Muscle of leg (tissue), 11 donors: ENCODE results near the gene RAB33B. TPM values are rescaled to one million over a fixed set of nuclear protein-coding genes. Genes with fewer than 3 reads are reported as not detected.
"Not testable (repeated sequence)": the region's sequence is repeated elsewhere in the genome, so short reads cannot be mapped to it uniquely, and the experiment has no call there.

ENCODE experiments used
- DNase-seq: peaks from one replicate; pipeline ENCODE4 v3.0.0; 2013
- H3K27ac ChIP-seq: one replicate; pipeline ENCODE4 v1.5.1; 2013; ENCODE audit warnings: mild to moderate bottlenecking, low read length, control low read depth
- H3K27me3 ChIP-seq: one replicate; pipeline ENCODE4 v1.6.1; 2013; ENCODE audit warnings: low read length; ENCODE audit not compliant: control insufficient read depth, insufficient read depth
- H3K36me3 ChIP-seq: one replicate; pipeline ENCODE4 v1.6.1; 2013; ENCODE audit warnings: low read length; ENCODE audit not compliant: control insufficient read depth, insufficient read depth
- H3K4me1 ChIP-seq: one replicate; pipeline ENCODE4 v1.6.1; 2013; ENCODE audit warnings: low read length; ENCODE audit not compliant: control insufficient read depth, insufficient read depth
- H3K4me3 ChIP-seq: one replicate; pipeline ENCODE4 v1.5.1; 2013; ENCODE audit warnings: low read length, control low read depth
- H3K9me3 ChIP-seq: replicated peaks from 2 replicates; pipeline ENCODE4 v1.6.1; 2013; ENCODE audit warnings: low read depth, low read length; ENCODE audit not compliant: control insufficient read depth
- WGBS: methylation state at CpG from one replicate; pipeline ENCODE4 v1.1.5; 2013; ENCODE audit warnings: missing lambda C conversion rate; ENCODE audit not compliant: insufficient coverage; 5-methylcytosine and 5-hydroxymethylcytosine counted together
- polyA plus RNA-seq, 8 donors: library from polyadenylated mRNA; unstranded; fragments of 120-200 nt; gene quantifications; one replicate each; pipeline versions ENCODE4 v1.2.1 to v1.2.3, GENCODE V29; 2013; ENCODE audit warnings: inconsistent platforms in 1 of 8, low replicate concordance in 1 of 8; ENCODE audit not compliant: insufficient read length in 8 of 8, insufficient read depth in 1 of 8
- total RNA-seq: library from RNA; stranded (reverse); fragments of 120-200 nt; gene quantifications from one replicate; pipeline ENCODE4 v1.2.4, GENCODE V29; 2013

RAB33B gene
- total and polyA plus RNA-seq, 9 donors = 6.9 to 12.0 (median 9.4) TPM

DNA sequence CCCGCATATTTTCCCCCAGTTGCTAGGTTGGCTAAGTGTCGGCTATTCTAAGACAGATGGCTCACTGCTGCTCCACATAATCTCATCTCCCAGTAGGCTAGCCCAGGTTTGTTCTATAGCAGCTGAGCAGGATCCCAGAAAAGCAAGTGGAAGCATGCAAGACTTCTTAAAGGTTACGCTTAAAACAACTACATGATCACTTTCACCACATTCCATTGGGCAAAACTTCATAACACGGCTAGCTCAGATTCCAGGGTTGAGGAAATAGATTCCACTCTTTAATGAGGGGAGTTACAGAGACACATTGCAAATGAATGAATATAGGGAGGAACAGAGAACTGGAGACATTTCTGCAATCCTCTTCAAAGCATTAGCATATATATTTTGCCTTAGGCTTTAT, 12.9 kb upstream of the RAB33B start:
- no peak overlapping the region for H3K27ac ChIP-seq
- H3K9me3 ChIP-seq = peaks cover 55% of the 10 kb centered on the region
- H3K4me1 ChIP-seq = no peaks in the 10 kb centered on the region
- no peaks in the 10 kb centered on the region for H3K36me3 ChIP-seq
- no peaks in the 10 kb centered on the region for H3K27me3 ChIP-seq
- no peak for DNase-seq
- 100% methylated on average over 2 of the region's 4 CpGs for WGBS
- no peak overlapping the region for H3K4me3 ChIP-seq

DNA sequence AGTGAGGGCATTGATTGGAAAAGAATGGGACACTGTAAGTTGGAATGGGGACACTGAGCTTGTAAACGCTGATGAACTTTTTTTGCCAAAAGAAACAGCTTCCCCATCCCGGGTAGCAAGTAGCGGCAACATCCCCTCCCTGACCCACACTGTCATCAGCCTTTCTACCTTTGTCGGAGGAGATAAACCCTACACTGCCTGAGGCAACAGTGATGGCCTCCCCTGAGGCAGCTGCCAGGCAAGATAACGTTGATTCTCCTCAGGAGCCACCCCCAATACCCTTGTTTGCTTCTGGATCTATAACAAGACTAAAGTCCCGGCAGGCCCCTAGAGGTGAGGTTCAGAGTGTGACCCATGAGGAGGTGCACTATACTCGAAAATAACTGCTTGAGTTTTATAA, 10.3 kb upstream of the RAB33B start:
- Histone ChIP-seq H3K27me3 (no peaks in the 10 kb centered on the region), H3K4me1 (no peaks in the 10 kb centered on the region), H3K4me3 (no peak overlapping the region), H3K9me3 (peaks cover 41% of the 10 kb centered on the region), H3K36me3 (no peaks in the 10 kb centered on the region), H3K27ac (no peak overlapping the region)
- WGBS = 93% methylated on average over 4 of the region's 7 CpGs
- no peak for DNase-seq

DNA sequence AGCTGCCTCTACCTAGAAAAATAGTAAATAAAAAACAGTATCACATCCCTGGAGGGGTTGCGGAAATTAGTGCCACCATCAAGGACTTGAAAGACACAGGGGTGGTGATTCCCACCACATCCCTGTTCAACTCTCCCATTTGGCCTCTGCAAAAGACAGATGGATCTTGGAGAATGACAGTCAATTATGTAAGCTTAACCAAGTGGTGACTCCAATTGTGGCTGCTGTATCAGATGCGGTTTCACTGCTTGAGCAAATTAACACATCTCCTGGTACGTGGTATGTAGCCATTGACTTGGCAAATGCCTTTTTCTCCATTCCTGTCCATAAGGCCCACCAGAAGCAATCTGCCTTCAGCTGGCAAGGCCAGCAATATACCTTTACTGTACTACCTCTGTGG, 9.0 kb upstream of the RAB33B start:
- not testable (repeated sequence) for H3K4me1 ChIP-seq, DNase-seq, H3K27ac ChIP-seq, H3K4me3 ChIP-seq, H3K27me3 ChIP-seq, H3K36me3 ChIP-seq
- WGBS = 93% methylated on average over 2 of the region's 3 CpGs
- peaks cover 31% of the 10 kb centered on the region for H3K9me3 ChIP-seq

DNA sequence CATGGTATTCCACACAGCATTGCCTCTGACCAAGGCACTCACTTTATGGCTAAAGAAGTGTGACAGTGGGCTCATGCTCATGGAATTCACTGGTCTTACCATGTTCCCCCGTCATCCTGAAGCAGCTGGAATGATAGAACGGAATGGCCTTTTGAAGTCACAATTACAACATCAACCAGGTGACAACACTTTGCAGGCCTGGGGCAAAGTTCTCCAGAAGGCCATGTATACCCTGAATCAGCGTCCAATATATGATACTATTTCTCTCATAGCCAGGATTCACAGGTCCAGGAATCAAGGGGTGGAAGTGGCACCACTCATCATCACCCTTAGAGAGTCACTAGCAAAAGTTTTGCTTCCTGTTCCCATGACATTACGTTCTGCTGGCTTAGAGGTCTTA, 6.8 kb upstream of the RAB33B start:
- peaks cover 16% of the 10 kb centered on the region for H3K9me3 ChIP-seq
- not testable (repeated sequence) for H3K27me3 ChIP-seq, DNase-seq, H3K4me1 ChIP-seq, H3K36me3 ChIP-seq, H3K27ac ChIP-seq, H3K4me3 ChIP-seq
- 81% methylated on average over 3 of the region's 4 CpGs for WGBS

DNA sequence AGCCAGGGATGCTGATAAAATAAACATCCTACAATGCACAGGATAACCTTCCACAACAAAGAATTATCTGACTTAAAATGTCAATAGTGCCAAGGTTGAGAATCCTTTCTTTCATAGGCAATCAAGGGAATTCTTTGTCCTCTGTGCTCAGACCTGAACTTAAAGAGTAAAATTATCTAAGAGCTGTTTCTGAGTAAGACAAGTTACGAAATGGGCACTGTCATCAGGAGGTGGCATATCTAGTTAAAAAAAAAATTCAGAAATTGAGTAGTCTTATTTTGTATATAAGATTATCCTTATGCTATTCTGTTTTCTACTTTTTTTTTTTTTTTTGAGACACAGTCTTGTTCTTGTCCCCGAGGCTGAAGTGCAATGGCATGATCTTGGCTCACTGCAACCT, 3.3 kb upstream of the RAB33B start:
- Histone ChIP-seq H3K27me3 (no peaks in the 10 kb centered on the region), H3K4me3 (no peak overlapping the region), H3K4me1 (peaks cover 6% of the 10 kb centered on the region), H3K27ac (no peak overlapping the region), H3K36me3 (peaks cover 4% of the 10 kb centered on the region), H3K9me3 (peaks cover 8% of the 10 kb centered on the region)
- DNase-seq = no peak
- WGBS = 100% methylated on average over 1 of the region's 2 CpGs

DNA sequence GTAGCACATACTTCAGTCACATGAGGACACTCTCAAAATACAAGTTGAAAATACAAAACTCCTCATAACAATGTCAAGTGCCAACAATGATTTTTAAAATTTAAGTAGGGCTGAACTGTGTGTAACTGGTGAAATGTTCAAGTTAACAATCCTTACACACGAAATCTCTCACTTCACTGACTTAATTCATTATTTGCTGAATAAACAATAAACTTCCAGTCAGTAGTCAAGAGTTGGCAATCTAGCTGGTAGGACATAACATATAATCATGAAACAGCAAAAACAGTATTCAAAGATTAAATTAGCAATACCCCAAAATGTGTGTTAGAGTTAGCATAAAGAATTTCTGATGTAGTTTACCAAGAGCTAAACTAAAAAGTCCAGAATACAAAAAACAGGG, 1.9 kb upstream of the RAB33B start:
- no CpG with 5 or more reads among the region's 1 CpG for WGBS
- Histone ChIP-seq H3K36me3 (peaks cover 4% of the 10 kb centered on the region), H3K27me3 (no peaks in the 10 kb centered on the region), H3K27ac (no peak overlapping the region), H3K4me3 (no peak overlapping the region), H3K4me1 (peaks cover 9% of the 10 kb centered on the region), H3K9me3 (peaks cover 3% of the 10 kb centered on the region)
- no peak for DNase-seq

DNA sequence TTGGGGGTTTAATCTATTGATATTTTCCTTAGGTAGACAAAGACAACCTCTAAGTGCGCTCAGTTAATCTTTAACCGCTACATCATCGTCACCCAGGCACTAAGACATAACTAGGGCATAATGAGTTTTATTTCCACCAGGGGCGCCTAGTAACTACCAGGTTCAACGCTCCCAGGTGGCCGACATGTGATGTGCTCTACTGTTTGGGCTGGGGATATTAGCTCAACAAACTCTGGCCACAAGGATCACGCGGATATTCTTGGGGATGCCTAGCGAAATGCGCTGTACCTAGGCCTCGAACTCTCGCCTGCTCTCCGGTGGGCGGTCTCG, 915 bp upstream of the RAB33B start:
- Histone ChIP-seq H3K27me3 (no peaks in the 10 kb centered on the region), H3K4me3 (peak overlapping the region; percentile 85), H3K27ac (peak overlapping the region; percentile 92), H3K9me3 (no peaks in the 10 kb centered on the region), H3K36me3 (peaks cover 4% of the 10 kb centered on the region), H3K4me1 (peaks cover 9% of the 10 kb centered on the region)
- no peak for DNase-seq
- WGBS = 0% methylated on average over 12 of the region's 15 CpGs

DNA sequence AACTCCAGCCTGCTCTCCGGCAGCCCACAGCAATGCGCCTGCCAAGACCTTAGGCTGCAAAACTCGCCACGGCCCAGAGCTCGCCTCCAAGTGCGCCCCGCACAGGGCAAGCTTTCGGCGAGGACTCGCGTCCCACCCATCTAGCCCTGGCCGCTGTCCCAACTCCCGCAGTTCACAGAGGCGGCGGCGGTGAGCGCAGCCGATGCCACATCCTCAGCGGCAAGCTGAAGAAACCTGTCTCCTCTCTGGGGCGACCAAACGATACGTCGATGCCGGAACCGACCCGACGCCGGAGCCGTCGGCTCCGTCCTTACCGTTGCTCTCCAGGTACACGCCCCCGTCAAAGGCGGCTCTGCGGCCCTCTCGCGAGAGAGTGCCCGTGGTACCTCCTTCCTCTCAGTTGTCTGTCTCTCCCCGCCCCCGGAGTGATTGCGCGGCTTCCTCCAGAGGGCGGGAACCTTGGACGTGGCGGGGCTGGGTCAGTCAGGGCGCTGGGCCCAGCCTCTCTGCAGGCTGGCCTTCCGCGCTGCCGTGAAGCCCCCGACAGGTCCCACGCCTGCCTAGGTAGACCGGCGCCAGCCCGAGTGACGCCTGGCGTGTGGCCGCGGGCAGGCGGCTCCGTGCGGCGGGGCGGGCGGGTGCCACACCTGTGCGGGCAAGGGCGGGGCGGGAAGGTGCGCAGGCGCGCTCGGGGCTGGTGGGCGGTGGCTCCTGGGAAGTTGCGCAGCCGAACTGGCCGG, 380 bp upstream of the RAB33B start:
- H3K36me3 ChIP-seq = peaks cover 4% of the 10 kb centered on the region
- H3K4me1 ChIP-seq = peaks cover 9% of the 10 kb centered on the region
- peak overlapping the region; percentile 85 for H3K4me3 ChIP-seq
- peak overlapping the region; percentile 92 for H3K27ac ChIP-seq
- H3K27me3 ChIP-seq = no peaks in the 10 kb centered on the region
- H3K9me3 ChIP-seq = no peaks in the 10 kb centered on the region
- under 1% methylated on average over 76 of the region's 76 CpGs for WGBS
- DNase-seq = peak; percentile 99

DNA sequence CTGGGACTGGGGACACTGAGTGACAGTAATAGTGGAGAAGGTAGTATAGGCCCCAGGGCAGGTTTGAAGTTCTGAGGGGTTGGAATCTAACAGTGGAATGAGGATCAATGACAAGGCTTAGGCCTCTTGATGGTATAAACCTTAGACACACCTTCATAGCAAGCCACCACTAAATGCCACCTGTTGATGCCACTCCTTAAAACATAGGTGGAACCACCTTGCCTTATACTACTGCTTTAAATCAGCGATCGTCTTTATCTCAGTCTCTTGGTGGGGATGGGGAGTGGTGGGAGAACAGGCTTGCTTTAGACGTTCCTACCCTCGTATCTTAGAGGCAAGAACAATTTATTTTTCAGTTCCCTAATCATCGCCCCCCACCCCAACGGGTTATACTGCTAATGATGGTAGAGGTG, 1.2 kb downstream of the RAB33B start:
- Histone ChIP-seq H3K4me3 (peak overlapping the region; percentile 85), H3K36me3 (peaks cover 8% of the 10 kb centered on the region), H3K9me3 (no peaks in the 10 kb centered on the region), H3K4me1 (peaks cover 9% of the 10 kb centered on the region), H3K27ac (no peak overlapping the region), H3K27me3 (no peaks in the 10 kb centered on the region)
- peak; percentile 11 for DNase-seq
- no CpG with 5 or more reads among the region's 6 CpGs for WGBS

DNA sequence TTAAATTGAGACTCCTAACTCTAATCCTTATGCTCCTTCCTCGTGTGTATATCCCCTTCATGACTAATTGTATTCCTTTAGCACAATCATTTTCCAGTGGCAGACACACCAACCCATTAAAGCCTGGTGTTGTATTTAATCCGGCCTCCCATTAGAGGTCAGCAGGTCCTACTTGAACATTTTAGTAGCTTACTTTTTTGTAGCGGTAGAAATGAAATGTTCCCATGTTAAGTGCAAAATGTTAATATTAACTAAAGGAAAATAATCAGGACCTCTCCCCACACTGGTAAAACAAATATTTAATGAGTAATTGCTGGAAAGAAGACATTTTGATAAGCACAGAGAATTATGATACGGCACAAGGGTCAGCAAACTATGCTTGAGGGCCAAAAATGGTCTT, 3.4 kb downstream of the RAB33B start:
- Histone ChIP-seq H3K4me1 (peaks cover 9% of the 10 kb centered on the region), H3K36me3 (peaks cover 6% of the 10 kb centered on the region), H3K27me3 (no peaks in the 10 kb centered on the region), H3K9me3 (no peaks in the 10 kb centered on the region), H3K4me3 (no peak overlapping the region), H3K27ac (no peak overlapping the region)
- no peak for DNase-seq
- WGBS = 67% methylated on average over 1 of the region's 4 CpGs

DNA sequence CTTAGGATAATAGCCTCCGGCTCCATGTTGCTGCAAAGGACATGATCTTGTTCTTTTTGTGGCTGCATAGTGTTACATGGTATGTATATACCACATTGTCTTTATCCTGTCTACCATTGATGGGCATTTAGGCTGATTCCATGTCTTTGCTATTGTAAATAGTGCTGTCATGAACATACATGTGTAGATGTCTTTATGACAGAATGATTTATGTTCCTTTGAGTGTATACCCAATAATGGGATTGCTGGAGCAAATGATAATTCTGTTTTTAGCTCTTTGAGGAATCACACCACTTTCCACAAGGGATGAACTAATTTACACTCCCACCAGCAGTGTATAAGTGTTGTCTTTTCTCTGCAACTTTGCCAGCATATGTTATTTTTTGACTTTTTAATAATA, 4.6 kb downstream of the RAB33B start:
- peaks cover 9% of the 10 kb centered on the region for H3K4me1 ChIP-seq
- no peak overlapping the region for H3K27ac ChIP-seq
- no CpG with 5 or more reads among the region's 1 CpG for WGBS
- no peaks in the 10 kb centered on the region for H3K9me3 ChIP-seq
- H3K36me3 ChIP-seq = peaks cover 6% of the 10 kb centered on the region
- no peaks in the 10 kb centered on the region for H3K27me3 ChIP-seq
- no peak overlapping the region for H3K4me3 ChIP-seq
- DNase-seq = no peak
